ENCODE results near the gene NMNAT3.

GRCh38 chr3:139588450-139588849, 89.3 kb downstream of the NMNAT3 start:
- TF ChIP-seq CTCF (conservative IDR thresholded peaks at IDR 0.05; ENCODE audit: low read length): peak; percentile 63
- no peak for TF ChIP-seq EZH2phosphoT487 (IDR thresholded peaks at IDR 0.05; ENCODE audit: borderline replicate concordance)

Data from Loucy (cell line).